ENCODE results near the gene RIN1.

RIN1 gene

GRCh38 chr11:66310324-66310723 lies 25.9 kb downstream of the RIN1 start:
- DNase-seq (ENCODE audit: low read depth), result no peak
- H3K4me3 ChIP-seq (ENCODE audit: low read depth, low read length), result no peak overlapping the region
- TF ChIP-seq CTCF (IDR thresholded peaks at IDR 0.05; ENCODE audit: low read depth, low read length, missing control alignments), result no peak

GRCh38 chr11:66309475-66309874 lies 26.8 kb downstream of the RIN1 start:
- no peak for DNase-seq (ENCODE audit: low read depth)
- no peak overlapping the region for H3K4me3 ChIP-seq (ENCODE audit: low read depth, low read length)
- no peak for TF ChIP-seq CTCF (IDR thresholded peaks at IDR 0.05; ENCODE audit: low read depth, low read length, missing control alignments)

- no peak overlapping the region for H3K4me3 ChIP-seq (ENCODE audit: low read depth, low read length)
- TF ChIP-seq CTCF (IDR thresholded peaks at IDR 0.05; ENCODE audit: low read depth, low read length, missing control alignments), result no peak
- DNase-seq (ENCODE audit: low read depth), result no peak
Measured at GRCh38 chr11:66302656-66303055, 33.6 kb downstream of the RIN1 start.

- H3K4me3 ChIP-seq (ENCODE audit: low read depth, low read length), result no peak overlapping the region
- TF ChIP-seq CTCF (IDR thresholded peaks at IDR 0.05; ENCODE audit: low read depth, low read length, missing control alignments), result no peak
- DNase-seq (ENCODE audit: low read depth), result no peak
Measured at GRCh38 chr11:66299186-66299585, 37.0 kb downstream of the RIN1 start.

GRCh38 chr11:66297610-66298009 lies 38.6 kb downstream of the RIN1 start:
- no peak for DNase-seq (ENCODE audit: low read depth)
- H3K4me3 ChIP-seq (ENCODE audit: low read depth, low read length), result no peak overlapping the region
- no peak for TF ChIP-seq CTCF (IDR thresholded peaks at IDR 0.05; ENCODE audit: low read depth, low read length, missing control alignments)

- TF ChIP-seq CTCF (IDR thresholded peaks at IDR 0.05; ENCODE audit: low read depth, low read length, missing control alignments), result no peak
- H3K4me3 ChIP-seq (ENCODE audit: low read depth, low read length), result no peak overlapping the region
- DNase-seq (ENCODE audit: low read depth), result no peak
Measured at GRCh38 chr11:66294626-66295620, 41.3 kb downstream of the RIN1 start.

Measured in GM12864 (cell line).